ENCODE results near the gene SMARCB1.

Gene SMARCB1

GRCh38 chr22:23774114-23774921 lies 12.4 kb upstream of the SMARCB1 start:
- TF ChIP-seq, protein P1, sequence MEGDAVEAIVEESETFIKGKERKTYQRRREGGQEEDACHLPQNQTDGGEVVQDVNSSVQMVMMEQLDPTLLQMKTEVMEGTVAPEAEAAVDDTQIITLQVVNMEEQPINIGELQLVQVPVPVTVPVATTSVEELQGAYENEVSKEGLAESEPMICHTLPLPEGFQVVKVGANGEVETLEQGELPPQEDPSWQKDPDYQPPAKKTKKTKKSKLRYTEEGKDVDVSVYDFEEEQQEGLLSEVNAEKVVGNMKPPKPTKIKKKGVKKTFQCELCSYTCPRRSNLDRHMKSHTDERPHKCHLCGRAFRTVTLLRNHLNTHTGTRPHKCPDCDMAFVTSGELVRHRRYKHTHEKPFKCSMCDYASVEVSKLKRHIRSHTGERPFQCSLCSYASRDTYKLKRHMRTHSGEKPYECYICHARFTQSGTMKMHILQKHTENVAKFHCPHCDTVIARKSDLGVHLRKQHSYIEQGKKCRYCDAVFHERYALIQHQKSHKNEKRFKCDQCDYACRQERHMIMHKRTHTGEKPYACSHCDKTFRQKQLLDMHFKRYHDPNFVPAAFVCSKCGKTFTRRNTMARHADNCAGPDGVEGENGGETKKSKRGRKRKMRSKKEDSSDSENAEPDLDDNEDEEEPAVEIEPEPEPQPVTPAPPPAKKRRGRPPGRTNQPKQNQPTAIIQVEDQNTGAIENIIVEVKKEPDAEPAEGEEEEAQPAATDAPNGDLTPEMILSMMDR (IDR thresholded peaks at IDR 0.05; ENCODE audit: extremely low read depth, insufficient read depth, missing control alignments) = no peak
- in situ Hi-C loops (cut with MboI; ENCODE audit: low pct_unique_long_range_greater_than_20kb, low sequenced_read_pairs, unreplicated experiment) = no loop called here
- no peak for DNase-seq (ENCODE audit: low spot score)

GRCh38 chr22:23774922-23775436 lies 11.8 kb upstream of the SMARCB1 start:
- TF ChIP-seq, protein P1 (IDR thresholded peaks at IDR 0.05; ENCODE audit: extremely low read depth, insufficient read depth, missing control alignments) = no peak
- in situ Hi-C loops (cut with MboI; ENCODE audit: low pct_unique_long_range_greater_than_20kb, low sequenced_read_pairs, unreplicated experiment) = no loop called here
- no peak for DNase-seq (ENCODE audit: low spot score)

GRCh38 chr22:23775779-23776375 lies 10.9 kb upstream of the SMARCB1 start:
- DNase-seq (ENCODE audit: low spot score) = no peak
- TF ChIP-seq, protein P1 (IDR thresholded peaks at IDR 0.05; ENCODE audit: extremely low read depth, insufficient read depth, missing control alignments) = no peak
- in situ Hi-C loops (cut with MboI; ENCODE audit: low pct_unique_long_range_greater_than_20kb, low sequenced_read_pairs, unreplicated experiment) = no loop called here

- no peak for DNase-seq (ENCODE audit: low spot score)
- in situ Hi-C loops (cut with MboI; ENCODE audit: low pct_unique_long_range_greater_than_20kb, low sequenced_read_pairs, unreplicated experiment) = no loop called here
- TF ChIP-seq, protein P1 (IDR thresholded peaks at IDR 0.05; ENCODE audit: extremely low read depth, insufficient read depth, missing control alignments) = no peak
These were observed 8.8 kb upstream of the SMARCB1 start for GRCh38 chr22:23777776-23778576.

DNA sequence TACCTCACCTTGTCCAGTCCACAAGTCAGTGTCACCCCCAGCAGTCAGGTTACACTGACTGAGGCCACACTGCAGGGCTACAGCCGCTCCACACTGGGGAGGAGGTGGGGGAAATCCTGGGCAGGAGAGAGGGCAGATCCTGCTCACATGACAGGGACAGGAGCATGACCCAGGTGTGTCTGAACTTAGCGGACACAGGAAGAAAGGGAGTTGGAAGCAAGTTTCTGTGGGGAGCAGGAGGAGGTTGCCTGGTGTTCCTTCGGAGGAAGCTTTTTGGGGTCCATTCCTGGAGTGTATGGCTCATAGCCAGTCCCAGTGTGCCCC lies 8.2 kb upstream of the SMARCB1 start:
- no peak for DNase-seq (ENCODE audit: low spot score)
- in situ Hi-C loops (cut with MboI; ENCODE audit: low pct_unique_long_range_greater_than_20kb, low sequenced_read_pairs, unreplicated experiment) = no loop called here
- TF ChIP-seq, protein P1 (IDR thresholded peaks at IDR 0.05; ENCODE audit: extremely low read depth, insufficient read depth, missing control alignments) = no peak

GRCh38 chr22:23779083-23779482 lies 7.7 kb upstream of the SMARCB1 start:
- TF ChIP-seq, protein P1 (IDR thresholded peaks at IDR 0.05; ENCODE audit: extremely low read depth, insufficient read depth, missing control alignments) = no peak
- in situ Hi-C loops (cut with MboI; ENCODE audit: low pct_unique_long_range_greater_than_20kb, low sequenced_read_pairs, unreplicated experiment) = no loop called here
- no peak for DNase-seq (ENCODE audit: low spot score)

All from GM13977 (cell line).